ENCODE results near the gene CST8.

Gene CST8

GRCh38 chr20:23524146-23524545 lies 33.2 kb downstream of the CST8 start:
- DNase-seq (ENCODE audit: low spot score), result no peak
- TF ChIP-seq CTCF (IDR thresholded peaks at IDR 0.05; ENCODE audit: extremely low read depth, missing control alignments), result no peak

- no peak for DNase-seq (ENCODE audit: low spot score)
- no peak for TF ChIP-seq CTCF (IDR thresholded peaks at IDR 0.05; ENCODE audit: extremely low read depth, missing control alignments)
Measured at GRCh38 chr20:23526850-23527249, 35.9 kb downstream of the CST8 start.

GRCh38 chr20:23528867-23529431 lies 38.0 kb downstream of the CST8 start:
- no peak for TF ChIP-seq CTCF (IDR thresholded peaks at IDR 0.05; ENCODE audit: extremely low read depth, missing control alignments)
- no peak for DNase-seq (ENCODE audit: low spot score)

- DNase-seq (ENCODE audit: low spot score), result no peak
- TF ChIP-seq CTCF (IDR thresholded peaks at IDR 0.05; ENCODE audit: extremely low read depth, missing control alignments), result no peak
Measured at GRCh38 chr20:23530937-23531567, 40.1 kb downstream of the CST8 start.

- DNase-seq (ENCODE audit: low spot score), result no peak
- TF ChIP-seq CTCF (IDR thresholded peaks at IDR 0.05; ENCODE audit: extremely low read depth, missing control alignments), result no peak
Measured at GRCh38 chr20:23532533-23532932, 41.6 kb downstream of the CST8 start.

- DNase-seq (ENCODE audit: low spot score), result no peak
- no peak for TF ChIP-seq CTCF (IDR thresholded peaks at IDR 0.05; ENCODE audit: extremely low read depth, missing control alignments)
Measured at GRCh38 chr20:23533161-23533560, 42.2 kb downstream of the CST8 start.

GRCh38 chr20:23534801-23535593 lies 44.1 kb downstream of the CST8 start:
- TF ChIP-seq CTCF (IDR thresholded peaks at IDR 0.05; ENCODE audit: extremely low read depth, missing control alignments), result no peak
- no peak for DNase-seq (ENCODE audit: low spot score)
